K562 (cell line): Measurements from ENCODE around the gene OR10G4. TPM values are rescaled to one million over a fixed set of nuclear protein-coding genes. Genes with fewer than 3 reads are reported as not detected.

Experiments used
- ATAC-seq: fragments of 200-7000 bp; cut with Tn5 transposase; 3 replicates; pipeline ENCODE4 v1.9.1; 2020; ENCODE audit warnings: moderate library complexity
- BruUV-seq: library from RNA; stranded (reverse); fragments of 400-500 nt; replicated peaks from 2 replicates; lab custom pipeline; 2021; lab: Mats Ljungman, UMichigan
- CTCF ChIA-PET: fragments of 300-600 bp; formaldehyde crosslinking; extraction: SDS; loops from one replicate; lab custom pipeline; 2021; ENCODE audit warnings: low intra/inter-chr PET ratio; lab: Yijun Ruan, JAX
- POLR2A ChIA-PET: fragments of 300-600, 350-650 bp; sonication (Branson Sonifier 250); formaldehyde crosslinking; extraction: SDS; loops from one replicate; lab custom pipeline; 2021; ENCODE audit warnings: antibody characterized with exemption, inconsistent platforms; lab: Yijun Ruan, JAX
- DNase-seq, 4 experiments: peaks; one replicate each; pipeline versions ENCODE4 v3.0.0 to v3.0.0-alpha.2; 2011 to 2018; ENCODE audit warnings: low spot score in 3 of 4, mixed read lengths in 3 of 4; ENCODE audit errors: extremely low read depth in 1 of 4
- FAIRE-seq: peaks from 2 replicates; lab custom pipeline; 2011; peaks lifted over from hg19 to GRCh38; lab: Jason Lieb, UNC
- H2AFZ ChIP-seq: 2 replicates; pipeline ENCODE4 v1.6.0; 2011; ENCODE audit warnings: low read depth, low read length, control low read depth, inconsistent platforms
- H3K27ac ChIP-seq: fragments of 200-600 bp; 3 replicates; pipeline ENCODE4 v1.8.0; 2011; ENCODE audit warnings: low read depth, mild to moderate bottlenecking, control low read depth, inconsistent platforms, low read length, moderate library complexity, mixed read lengths; ENCODE audit errors: extremely low read depth
- H3K27me3 ChIP-seq, 2 experiments: fragments of 300-600 bp in 1 of 2; 2 replicates in 1 of 2; 3 replicates in 1 of 2; pipeline versions ENCODE4 v1.6.0 to v1.8.0; 2011; ENCODE audit warnings: inconsistent platforms in 2 of 2, low read length in 2 of 2, mild to moderate bottlenecking in 1 of 2, mixed read lengths in 1 of 2, moderate library complexity in 1 of 2; ENCODE audit not compliant: control insufficient read depth in 2 of 2, insufficient read depth in 2 of 2
- H3K36me3 ChIP-seq: fragments of 300-600 bp; 3 replicates; pipeline ENCODE4 v1.8.0; 2011; ENCODE audit warnings: mild to moderate bottlenecking, low read length, inconsistent platforms; ENCODE audit not compliant: control insufficient read depth, insufficient read depth
- H3K4me1 ChIP-seq, 2 experiments: fragments of 200-600 bp in 1 of 2; replicated peaks in 1 of 2; 2 replicates in 1 of 2; 3 replicates in 1 of 2; pipeline versions ENCODE4 v1.5.1 to v1.8.0; 2011; ENCODE audit warnings: inconsistent platforms in 2 of 2, low read length in 2 of 2, mild to moderate bottlenecking in 1 of 2, mixed read lengths in 1 of 2, moderate library complexity in 1 of 2; ENCODE audit not compliant: control insufficient read depth in 2 of 2, insufficient read depth in 2 of 2
- H3K4me2 ChIP-seq: 2 replicates; pipeline ENCODE4 v1.6.1; 2011; ENCODE audit warnings: low read length, control low read depth, inconsistent platforms, mixed read lengths; ENCODE audit not compliant: insufficient read depth
- H3K4me3 ChIP-seq: fragments of 200-600 bp; sonication (generic), shearing (Covaris generic); 2 replicates; pipeline ENCODE4 v1.5.1; 2016; ENCODE audit warnings: control low read depth, inconsistent platforms
- H3K79me2 ChIP-seq: fragments of 200-600 bp; 3 replicates; pipeline ENCODE4 v1.8.0; 2011; ENCODE audit warnings: low read length, inconsistent platforms; ENCODE audit not compliant: control insufficient read depth, insufficient read depth
- H3K9ac ChIP-seq, 2 experiments: 2 replicates each; pipeline versions ENCODE4 v1.6.0 to v1.6.1; 2011; ENCODE audit warnings: low read depth in 2 of 2, low read length in 2 of 2, control low read depth in 1 of 2, inconsistent platforms in 1 of 2, mild to moderate bottlenecking in 1 of 2, mixed read lengths in 1 of 2; ENCODE audit not compliant: insufficient read depth in 1 of 2
- H3K9me1 ChIP-seq: one replicate; pipeline ENCODE4 v1.6.0; 2011; ENCODE audit warnings: inconsistent platforms, mild to moderate bottlenecking, low read length, moderate library complexity; ENCODE audit not compliant: control insufficient read depth, insufficient read depth
- H3K9me3 ChIP-seq: replicated peaks from 2 replicates; pipeline ENCODE4 v1.5.1; 2011; ENCODE audit warnings: low read depth, low read length, inconsistent platforms; ENCODE audit not compliant: control insufficient read depth, insufficient read depth
- H4K20me1 ChIP-seq: replicated peaks from 2 replicates; pipeline ENCODE4 v1.6.1; 2011; ENCODE audit warnings: low read length, inconsistent platforms, mixed read lengths; ENCODE audit not compliant: control insufficient read depth, insufficient read depth
- ATF1 ChIP-seq, 2 experiments: fragments of 450-650 bp in 1 of 2; IDR thresholded peaks; 2 replicates each; pipeline ENCODE4 v1.6.1; 2016; ENCODE audit warnings: missing compliant biosample characterization in 1 of 2, missing genetic modification characterization in 1 of 2
- CBX1 ChIP-seq: sonication (generic); IDR thresholded peaks from 2 replicates; pipeline ENCODE4 v1.6.1; 2016; ENCODE audit warnings: antibody characterized with exemption, low read depth, mild to moderate bottlenecking
- EP400 ChIP-seq: fragments of 450-650 bp; IDR thresholded peaks from 2 replicates; pipeline ENCODE4 v1.6.1; 2017; ENCODE audit warnings: antibody characterized with exemption, mild to moderate bottlenecking, moderate library complexity
- ESRRA ChIP-seq: fragments of 450-650 bp; IDR thresholded peaks from 2 replicates; pipeline ENCODE4 v1.6.1; 2014; ENCODE audit warnings: low read depth, mild to moderate bottlenecking, moderate library complexity, borderline replicate concordance
- HDAC1 ChIP-seq, 2 experiments: fragments of 450-650 bp; IDR thresholded peaks; 2 replicates each; pipeline ENCODE4 v1.6.1; 2016 to 2017; ENCODE audit warnings: inconsistent platforms in 1 of 2, mild to moderate bottlenecking in 1 of 2, moderate library complexity in 1 of 2
- HOXB6 ChIP-seq: fragments of 250-450 bp; sonication (Bioruptor Pico); IDR thresholded peaks from 2 replicates; pipeline ENCODE4 v1.5.1; 2022; ENCODE audit warnings: mild to moderate bottlenecking, borderline replicate concordance
- NFE2L1 ChIP-seq: fragments of 450-650 bp; IDR thresholded peaks from 2 replicates; pipeline ENCODE4 v1.6.1; 2016; ENCODE audit warnings: missing genetic modification characterization, low read depth, mild to moderate bottlenecking, missing compliant biosample characterization, moderate library complexity, borderline replicate concordance
- RBBP5 ChIP-seq: fragments of 200-600 bp; sonication (generic); IDR thresholded peaks from 2 replicates; pipeline ENCODE4 v1.6.1; 2012; ENCODE audit warnings: borderline replicate concordance, mild to moderate bottlenecking, low read length, control low read depth, inconsistent platforms; ENCODE audit not compliant: insufficient read depth, poor library complexity, severe bottlenecking
- SRSF3 ChIP-seq: fragments of 200-400 bp; formaldehyde crosslinking; IDR thresholded peaks from 2 replicates; pipeline ENCODE4 v1.6.1; 2016; ENCODE audit warnings: mild to moderate bottlenecking, low read length, moderate library complexity; ENCODE audit not compliant: insufficient read depth
- U2AF2 ChIP-seq: fragments of 200-400 bp; formaldehyde crosslinking; optimal IDR thresholded peaks from 2 replicates; pipeline ENCODE3; 2017; ENCODE audit warnings: low read depth, mild to moderate bottlenecking, low read length
- XRCC3 ChIP-seq: fragments of 450-650 bp; IDR thresholded peaks from 2 replicates; pipeline ENCODE4 v1.6.1; 2017; ENCODE audit warnings: mild to moderate bottlenecking, moderate library complexity
- ZNF174 ChIP-seq: fragments of 250-450 bp; sonication (Bioruptor Pico); IDR thresholded peaks from 2 replicates; pipeline ENCODE4 v1.4.0; 2020; ENCODE audit warnings: mild to moderate bottlenecking
- ZNF79 ChIP-seq: fragments of 250-450 bp; sonication (Bioruptor Pico); IDR thresholded peaks from 2 replicates; pipeline ENCODE4 v1.4.0; 2020; ENCODE audit warnings: low read depth, mild to moderate bottlenecking, moderate library complexity
- WGBS: fragments of 100-300 bp; shearing (Covaris generic); methylation state at CpG from one replicate; pipeline ENCODE4 v1.1.6; 2016; ENCODE audit warnings: low coverage, mixed read lengths; ENCODE audit not compliant: insufficient coverage; ENCODE audit errors: missing lambda C conversion rate; 5-methylcytosine and 5-hydroxymethylcytosine counted together
- in situ Hi-C: fragments of 300-500 bp; cut with MboI; formaldehyde crosslinking; loops from 4 replicates; pipeline ENCODE4 v1.15.0; 2018; ENCODE audit warnings: inconsistent platforms, mixed read lengths
- intact Hi-C: fragments of 100-400 bp; cut with micrococcal nuclease; formaldehyde crosslinking; loops from 2 replicates; pipeline ENCODE4 v1.14.2; 2022
- polyA plus RNA-seq, 8 experiments: library from polyadenylated mRNA; depleted of rRNA in 4 of 8; stranded (reverse) in 5 of 8; unstranded in 3 of 8; fragments of >200 nt; fragmentation: Nextera tagmentation in 2 of 8; fragmentation: Illumina TruSeq in 1 of 8; extraction: Ambion mirVana in 2 of 8; extraction: Trizol in 1 of 8; gene quantifications; 2 replicates each; pipeline versions ENCODE4 v1.2.1 to v1.2.3, GENCODE V29; 2011 to 2014; ENCODE audit warnings: inconsistent platforms in 1 of 8, missing spikeins in 1 of 8
- total RNA-seq, 7 experiments: library from RNA; depleted of rRNA in 6 of 7; stranded (reverse); fragments of >200 nt in 6 of 7; fragmentation: Illumina TruSeq in 2 of 7; extraction: Trizol in 2 of 7; gene quantifications; 2 replicates each; pipeline versions ENCODE4 v1.2.1 to v1.2.3, GENCODE V29; 2011 to 2021; ENCODE audit warnings: low replicate concordance in 1 of 7
- TF ChIP-seq, protein P1 (sequence below), 2 experiments: fragments of 450-650 bp in 1 of 2; sonication (generic) in 1 of 2; formaldehyde crosslinking in 1 of 2; IDR thresholded peaks in 1 of 2; conservative IDR thresholded peaks in 1 of 2; 2 replicates each; pipeline versions ENCODE4 v1.6.1 to v1.8.1; 2016 to 2023; ENCODE audit warnings: mild to moderate bottlenecking in 2 of 2, moderate library complexity in 2 of 2, inconsistent platforms in 1 of 2, missing genetic modification reagents in 1 of 2

The OR10G4 gene
- total and polyA plus RNA-seq, 9 of the 15 experiments (the other 6 are each of a cell fraction or from before 2014, with no cell fraction given), result not detected

DNA sequence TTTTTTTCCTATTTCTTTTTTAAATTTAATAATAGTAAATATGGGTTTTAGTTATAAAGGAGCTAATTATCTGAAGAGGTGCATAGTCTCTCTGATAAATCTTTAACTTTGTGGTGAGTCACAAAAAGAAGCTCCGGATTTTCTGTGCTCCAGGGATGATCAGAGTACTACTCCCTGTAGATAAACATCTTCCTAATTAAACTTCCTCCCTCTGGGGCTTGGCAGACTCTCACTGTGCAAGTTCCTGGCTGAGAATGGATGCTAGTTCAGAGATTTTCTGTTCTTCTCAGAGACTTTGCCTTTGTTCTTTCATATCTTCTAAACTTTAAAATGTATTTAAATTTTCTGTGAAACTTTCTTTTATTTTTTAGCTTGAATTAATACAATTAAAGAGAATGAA, 28.5 kb downstream of the OR10G4 start, which contains the start of gene OR10G7:
OR10G7 (minus strand) TSS at position 72 of the 400 bp plus-strand sequence. CDS start 2,324 bp downstream, outside the sequence.
- ChIA-PET CTCF (no interaction called here), POLR2A (interaction anchor here (0.7 kb wide), 1 partner anchor 10 kb away, joined by 3 read pairs; no protein-coding TSS in a partner anchor)
- no peak within 1 kb of the TSS for H3K4me2 ChIP-seq
- H3K9me1 ChIP-seq, result no peaks in the 10 kb centered on the region
- FAIRE-seq (no peak), DNase-seq (no peak), ATAC-seq (no peak)
- no peaks in the 10 kb centered on the region for H3K4me1 ChIP-seq
- no peak within 1 kb of the TSS for H3K27ac ChIP-seq
- intact Hi-C loops (no loop called here), in situ Hi-C loops (no loop called here)
- no peaks in the 10 kb centered on the region for H3K79me2 ChIP-seq
- no peaks in the 10 kb centered on the region for H3K36me3 ChIP-seq
- H3K4me3 ChIP-seq, result no peak within 1 kb of the TSS
- WGBS, result 0% methylated on average over 1 of the region's 1 CpG
- H3K27me3 ChIP-seq, result no peaks in the 10 kb centered on the region
- no peak for TF ChIP-seq HDAC1 (IDR thresholded peaks at IDR 0.05)
- H3K9me3 ChIP-seq, result no peaks in the 10 kb centered on the region
- H2AFZ ChIP-seq, result no peak within 1 kb of the TSS
- H4K20me1 ChIP-seq, result no peaks in the 10 kb centered on the region
- BruUV-seq, result no TSS peak
- H3K9ac ChIP-seq, result no peak within 1 kb of the TSS

DNA sequence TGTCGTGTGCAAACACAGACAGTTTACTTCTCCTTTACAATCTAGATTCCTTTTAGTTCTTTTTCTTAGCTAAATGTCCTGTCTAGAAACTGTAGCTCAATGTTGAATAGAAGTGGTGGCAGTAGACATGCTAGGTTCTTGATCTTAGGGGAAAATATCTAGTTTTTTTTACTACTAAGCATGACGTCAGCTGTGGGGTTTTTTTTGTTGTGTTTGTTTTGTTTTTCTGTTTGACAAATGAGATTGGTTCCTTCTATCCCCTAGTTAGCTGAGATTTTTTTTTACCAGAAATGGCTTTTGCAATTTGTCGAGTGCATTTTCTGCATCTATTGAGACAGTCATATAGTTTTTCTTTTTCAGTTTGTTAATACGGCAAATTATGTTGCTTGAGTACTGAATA, 30.6 kb downstream of the OR10G4 start:
- WGBS, result 0% methylated on average over 4 of the region's 4 CpGs
- ChIA-PET CTCF (no interaction called here), POLR2A (interaction anchor here (1.0 kb wide), 1 partner anchor 19 kb away, joined by 4 read pairs; no protein-coding TSS in a partner anchor)
- no peak for FAIRE-seq
- Histone ChIP-seq H3K79me2 (no peaks in the 10 kb centered on the region), H3K9me1 (no peaks in the 10 kb centered on the region), H3K4me2 (no peak overlapping the region)
- in situ Hi-C loops, result no loop called here
- TF ChIP-seq ZNF79 (CRISPR knock-in tag), result no peak
- no peak for TF ChIP-seq XRCC3
- no peak for TF ChIP-seq ESRRA
- no peak for TF ChIP-seq EP400
- TF ChIP-seq HOXB6 (CRISPR knock-in tag), result no peak
- TF ChIP-seq, protein P1, sequence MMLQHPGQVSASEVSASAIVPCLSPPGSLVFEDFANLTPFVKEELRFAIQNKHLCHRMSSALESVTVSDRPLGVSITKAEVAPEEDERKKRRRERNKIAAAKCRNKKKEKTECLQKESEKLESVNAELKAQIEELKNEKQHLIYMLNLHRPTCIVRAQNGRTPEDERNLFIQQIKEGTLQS (IDR thresholded peaks at IDR 0.05), result peak; percentile 26; the same call in 1 of the 2 replicates
- TF ChIP-seq, protein P1 (CRISPR knock-in tag; conservative IDR thresholded peaks at IDR 0.05), result no peak
- TF ChIP-seq RBBP5, result no peak
- TF ChIP-seq SRSF3, result no peak
- TF ChIP-seq ZNF174 (CRISPR knock-in tag), result no peak
- TF ChIP-seq NFE2L1, result no peak
- TF ChIP-seq U2AF2, result no peak
- no peak for TF ChIP-seq CBX1
- no peak for TF ChIP-seq ATF1 (CRISPR knock-in tag; IDR thresholded peaks at IDR 0.05)
- 0 out of 2 replicates have a peak, but pooled peaks have one; percentile 15 for TF ChIP-seq ATF1 (tag; IDR thresholded peaks at IDR 0.05)
- TF ChIP-seq, all 486 proteins: peak for 2
- no peaks in the 10 kb centered on the region for H4K20me1 ChIP-seq
- no TSS peak for BruUV-seq
- H3K4me3 ChIP-seq, result no peak overlapping the region
- H3K27ac ChIP-seq, result no peak overlapping the region
- no peak overlapping the region for H2AFZ ChIP-seq
- DNase-seq (no peak), ATAC-seq (no peak)
- no peaks in the 10 kb centered on the region for H3K9me3 ChIP-seq
- no peaks in the 10 kb centered on the region; a peak in 1 of 5 replicates for H3K27me3 ChIP-seq
- no peak overlapping the region for H3K9ac ChIP-seq
- H3K36me3 ChIP-seq, result no peaks in the 10 kb centered on the region
- intact Hi-C loops, result no loop called here
- no peaks in the 10 kb centered on the region for H3K4me1 ChIP-seq
